Measurements from ENCODE around the gene TTC12. TPM values are rescaled to one million over a fixed set of nuclear protein-coding genes. Genes with fewer than 3 reads are reported as not detected.

TTC12 gene
- polyA plus RNA-seq, 1 of the 3 experiments (the other 2 are of a cell fraction), result 15.1 TPM

GRCh38 chr11:113396690-113397089, 82.3 kb downstream of the TTC12 start:
- POLR2A ChIA-PET, result no interaction called here
- Histone ChIP-seq H4K20me1 (ENCODE audit: insufficient read depth) (no peaks in the 10 kb centered on the region), H3K4me2 (no peak overlapping the region), H3K9me3 (no peaks in the 10 kb centered on the region), H3K4me1 (ENCODE audit: control insufficient read depth in 1 of 2, insufficient read depth in 2 of 2, low read depth in 1 of 2, low read length in 1 of 2) (peaks cover 0 to 16% of the 10 kb centered on the region in 2 experiments; a peak in 1 of 4 replicates), H3F3A (replicated peaks; ENCODE audit: insufficient read depth) (no peaks in the 10 kb centered on the region), H2AFZ (ENCODE audit: low read depth) (no peak overlapping the region), H3K27ac (ENCODE audit: low read depth in 2 of 2, low read length in 1 of 2) (no peak overlapping the region), H3K9ac (no peak overlapping the region), H3K4me3 (ENCODE audit: low read depth in 2 of 2, low read length in 1 of 2) (no peak overlapping the region), H3K9me2 (no peaks in the 10 kb centered on the region), H3K36me3 (replicated peaks in 1 of 2; ENCODE audit: control insufficient read depth in 1 of 2, insufficient read depth in 2 of 2, low read length in 1 of 2) (no peaks in the 10 kb centered on the region), H3K79me2 (ENCODE audit: insufficient read depth) (no peaks in the 10 kb centered on the region), H3K27me3 (ENCODE audit: insufficient read depth) (no peaks in the 10 kb centered on the region)
- no peak for TF ChIP-seq CHD2 (IDR thresholded peaks at IDR 0.05; ENCODE audit: low read length, partially characterized antibody)
- no peak for TF ChIP-seq NFIC (IDR thresholded peaks at IDR 0.05; ENCODE audit: borderline replicate concordance)
- TF ChIP-seq GATA2 (CRISPR knock-in tag; IDR thresholded peaks at IDR 0.05), result no peak
- no peak for TF ChIP-seq GABPA (IDR thresholded peaks at IDR 0.05; ENCODE audit: low read depth)
- TF ChIP-seq PBX3 (IDR thresholded peaks at IDR 0.05), result no peak
- no peak for TF ChIP-seq USF2 (IDR thresholded peaks at IDR 0.05; ENCODE audit: borderline replicate concordance, low read depth, low read length)
- TF ChIP-seq FOXM1 (IDR thresholded peaks at IDR 0.05; ENCODE audit: low read depth), result no peak
- TF ChIP-seq TCF12 (IDR thresholded peaks at IDR 0.05), result no peak
- TF ChIP-seq MXI1 (IDR thresholded peaks at IDR 0.05; ENCODE audit: low read depth, low read length), result no peak
- no peak for TF ChIP-seq ELF1 (IDR thresholded peaks at IDR 0.05)
- no peak for TF ChIP-seq JUND (IDR thresholded peaks at IDR 0.05)
- TF ChIP-seq SMC3 (IDR thresholded peaks at IDR 0.05; ENCODE audit: low read depth, low read length), result no peak
- TF ChIP-seq TEAD4 (IDR thresholded peaks at IDR 0.05; ENCODE audit: borderline replicate concordance, insufficient read depth), result no peak
- no peak for TF ChIP-seq FOXJ3 (CRISPR knock-in tag; IDR thresholded peaks at IDR 0.05)
- TF ChIP-seq, protein P1, sequence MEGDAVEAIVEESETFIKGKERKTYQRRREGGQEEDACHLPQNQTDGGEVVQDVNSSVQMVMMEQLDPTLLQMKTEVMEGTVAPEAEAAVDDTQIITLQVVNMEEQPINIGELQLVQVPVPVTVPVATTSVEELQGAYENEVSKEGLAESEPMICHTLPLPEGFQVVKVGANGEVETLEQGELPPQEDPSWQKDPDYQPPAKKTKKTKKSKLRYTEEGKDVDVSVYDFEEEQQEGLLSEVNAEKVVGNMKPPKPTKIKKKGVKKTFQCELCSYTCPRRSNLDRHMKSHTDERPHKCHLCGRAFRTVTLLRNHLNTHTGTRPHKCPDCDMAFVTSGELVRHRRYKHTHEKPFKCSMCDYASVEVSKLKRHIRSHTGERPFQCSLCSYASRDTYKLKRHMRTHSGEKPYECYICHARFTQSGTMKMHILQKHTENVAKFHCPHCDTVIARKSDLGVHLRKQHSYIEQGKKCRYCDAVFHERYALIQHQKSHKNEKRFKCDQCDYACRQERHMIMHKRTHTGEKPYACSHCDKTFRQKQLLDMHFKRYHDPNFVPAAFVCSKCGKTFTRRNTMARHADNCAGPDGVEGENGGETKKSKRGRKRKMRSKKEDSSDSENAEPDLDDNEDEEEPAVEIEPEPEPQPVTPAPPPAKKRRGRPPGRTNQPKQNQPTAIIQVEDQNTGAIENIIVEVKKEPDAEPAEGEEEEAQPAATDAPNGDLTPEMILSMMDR (IDR thresholded peaks at IDR 0.05), result no peak
- no peak for TF ChIP-seq RXRA (IDR thresholded peaks at IDR 0.05; ENCODE audit: borderline replicate concordance, low read depth)
- TF ChIP-seq, protein P2, sequence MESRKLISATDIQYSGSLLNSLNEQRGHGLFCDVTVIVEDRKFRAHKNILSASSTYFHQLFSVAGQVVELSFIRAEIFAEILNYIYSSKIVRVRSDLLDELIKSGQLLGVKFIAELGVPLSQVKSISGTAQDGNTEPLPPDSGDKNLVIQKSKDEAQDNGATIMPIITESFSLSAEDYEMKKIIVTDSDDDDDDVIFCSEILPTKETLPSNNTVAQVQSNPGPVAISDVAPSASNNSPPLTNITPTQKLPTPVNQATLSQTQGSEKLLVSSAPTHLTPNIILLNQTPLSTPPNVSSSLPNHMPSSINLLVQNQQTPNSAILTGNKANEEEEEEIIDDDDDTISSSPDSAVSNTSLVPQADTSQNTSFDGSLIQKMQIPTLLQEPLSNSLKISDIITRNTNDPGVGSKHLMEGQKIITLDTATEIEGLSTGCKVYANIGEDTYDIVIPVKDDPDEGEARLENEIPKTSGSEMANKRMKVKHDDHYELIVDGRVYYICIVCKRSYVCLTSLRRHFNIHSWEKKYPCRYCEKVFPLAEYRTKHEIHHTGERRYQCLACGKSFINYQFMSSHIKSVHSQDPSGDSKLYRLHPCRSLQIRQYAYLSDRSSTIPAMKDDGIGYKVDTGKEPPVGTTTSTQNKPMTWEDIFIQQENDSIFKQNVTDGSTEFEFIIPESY (IDR thresholded peaks at IDR 0.05; ENCODE audit: borderline replicate concordance, low read depth), result no peak
- no peak for TF ChIP-seq TAF1 (IDR thresholded peaks at IDR 0.05; ENCODE audit: borderline replicate concordance, low read depth, low read length)
- TF ChIP-seq MEF2A (IDR thresholded peaks at IDR 0.05; ENCODE audit: borderline replicate concordance, low read depth), result no peak
- CTCF ChIA-PET, result no interaction called here
- no CpG with 5 or more reads among the region's 1 CpG for WGBS (ENCODE audit: low lambda C conversion rate)
- DNase-seq, result no peak
